ENCODE results near the gene ABCC11.

The ABCC11 gene

GRCh38 chr16:48165961-48166578, 81.3 kb downstream of the ABCC11 start:
- Histone ChIP-seq H3K27me3 (ENCODE audit: control insufficient read depth in 1 of 2, insufficient read depth in 2 of 2, low read length in 2 of 2) (no peaks in the 10 kb centered on the region), H3K4me1 (ENCODE audit: control insufficient read depth in 1 of 2, insufficient read depth in 2 of 2, low read length in 2 of 2) (no peaks in the 10 kb centered on the region), H3K27ac (ENCODE audit: low read depth, low read length) (no peak overlapping the region), H3K4me3 (ENCODE audit: low read depth in 1 of 2, low read length in 2 of 2) (no peak overlapping the region), H3K36me3 (ENCODE audit: control insufficient read depth in 1 of 2, insufficient read depth in 2 of 2, low read length in 2 of 2) (no peaks in the 10 kb centered on the region), H3K9me3 (ENCODE audit: control insufficient read depth in 1 of 2, low read length in 2 of 2) (no peaks in the 10 kb centered on the region), H3K9ac (ENCODE audit: low read depth in 1 of 2, low read length in 2 of 2) (no peak overlapping the region)

- Histone ChIP-seq H3K27ac (ENCODE audit: low read depth, low read length) (no peak overlapping the region), H3K36me3 (ENCODE audit: control insufficient read depth in 1 of 2, insufficient read depth in 2 of 2, low read length in 2 of 2) (no peaks in the 10 kb centered on the region), H3K4me1 (ENCODE audit: control insufficient read depth in 1 of 2, insufficient read depth in 2 of 2, low read length in 2 of 2) (no peaks in the 10 kb centered on the region), H3K9ac (ENCODE audit: low read depth in 1 of 2, low read length in 2 of 2) (no peak overlapping the region), H3K9me3 (ENCODE audit: control insufficient read depth in 1 of 2, low read length in 2 of 2) (no peaks in the 10 kb centered on the region), H3K4me3 (ENCODE audit: low read depth in 1 of 2, low read length in 2 of 2) (no peak overlapping the region), H3K27me3 (ENCODE audit: control insufficient read depth in 1 of 2, insufficient read depth in 2 of 2, low read length in 2 of 2) (no peaks in the 10 kb centered on the region)
Measured at GRCh38 chr16:48164907-48165715, 82.2 kb downstream of the ABCC11 start.

GRCh38 chr16:48162839-48163410, 84.4 kb downstream of the ABCC11 start:
- no peaks in the 10 kb centered on the region for H3K9me3 ChIP-seq (ENCODE audit: control insufficient read depth in 1 of 2, low read length in 2 of 2)

GRCh38 chr16:48161906-48162305, 85.4 kb downstream of the ABCC11 start:
- Histone ChIP-seq H3K9ac (ENCODE audit: low read depth in 1 of 2, low read length in 2 of 2) (no peak overlapping the region), H3K4me3 (ENCODE audit: low read depth in 1 of 2, low read length in 2 of 2) (no peak overlapping the region), H3K27ac (ENCODE audit: low read depth, low read length) (no peak overlapping the region), H3K27me3 (ENCODE audit: control insufficient read depth in 1 of 2, insufficient read depth in 2 of 2, low read length in 2 of 2) (no peaks in the 10 kb centered on the region), H3K36me3 (ENCODE audit: control insufficient read depth in 1 of 2, insufficient read depth in 2 of 2, low read length in 2 of 2) (no peaks in the 10 kb centered on the region), H3K9me3 (ENCODE audit: control insufficient read depth in 1 of 2, low read length in 2 of 2) (no peaks in the 10 kb centered on the region), H3K4me1 (ENCODE audit: control insufficient read depth in 1 of 2, insufficient read depth in 2 of 2, low read length in 2 of 2) (no peaks in the 10 kb centered on the region)

More at GRCh38 chr16:48162839-48163410, 84.4 kb downstream of the ABCC11 start:
- H3K9ac ChIP-seq (ENCODE audit: low read depth in 1 of 2, low read length in 2 of 2), result no peak overlapping the region
- H3K4me1 ChIP-seq (ENCODE audit: control insufficient read depth in 1 of 2, insufficient read depth in 2 of 2, low read length in 2 of 2), result no peaks in the 10 kb centered on the region
- no peaks in the 10 kb centered on the region for H3K36me3 ChIP-seq (ENCODE audit: control insufficient read depth in 1 of 2, insufficient read depth in 2 of 2, low read length in 2 of 2)
- H3K4me3 ChIP-seq (ENCODE audit: low read depth in 1 of 2, low read length in 2 of 2), result no peak overlapping the region
- H3K27me3 ChIP-seq (ENCODE audit: control insufficient read depth in 1 of 2, insufficient read depth in 2 of 2, low read length in 2 of 2), result no peaks in the 10 kb centered on the region
- no peak overlapping the region for H3K27ac ChIP-seq (ENCODE audit: low read depth, low read length)

GRCh38 chr16:48160575-48160974, 86.8 kb downstream of the ABCC11 start:
- H3K4me3 ChIP-seq (ENCODE audit: low read depth in 1 of 2, low read length in 2 of 2), result no peak overlapping the region
- H3K9me3 ChIP-seq (ENCODE audit: control insufficient read depth in 1 of 2, low read length in 2 of 2), result no peaks in the 10 kb centered on the region
- no peak overlapping the region for H3K27ac ChIP-seq (ENCODE audit: low read depth, low read length)
- H3K36me3 ChIP-seq (ENCODE audit: control insufficient read depth in 1 of 2, insufficient read depth in 2 of 2, low read length in 2 of 2), result no peaks in the 10 kb centered on the region
- H3K9ac ChIP-seq (ENCODE audit: low read depth in 1 of 2, low read length in 2 of 2), result no peak overlapping the region
- no peaks in the 10 kb centered on the region for H3K27me3 ChIP-seq (ENCODE audit: control insufficient read depth in 1 of 2, insufficient read depth in 2 of 2, low read length in 2 of 2)
- H3K4me1 ChIP-seq (ENCODE audit: control insufficient read depth in 1 of 2, insufficient read depth in 2 of 2, low read length in 2 of 2), result no peaks in the 10 kb centered on the region

- H3K27me3 ChIP-seq (ENCODE audit: control insufficient read depth in 1 of 2, insufficient read depth in 2 of 2, low read length in 2 of 2), result no peaks in the 10 kb centered on the region
- no peaks in the 10 kb centered on the region for H3K9me3 ChIP-seq (ENCODE audit: control insufficient read depth in 1 of 2, low read length in 2 of 2)
- H3K4me3 ChIP-seq (ENCODE audit: low read depth in 1 of 2, low read length in 2 of 2), result no peak overlapping the region
- H3K36me3 ChIP-seq (ENCODE audit: control insufficient read depth in 1 of 2, insufficient read depth in 2 of 2, low read length in 2 of 2), result no peaks in the 10 kb centered on the region
- H3K27ac ChIP-seq (ENCODE audit: low read depth, low read length), result no peak overlapping the region
- no peaks in the 10 kb centered on the region for H3K4me1 ChIP-seq (ENCODE audit: control insufficient read depth in 1 of 2, insufficient read depth in 2 of 2, low read length in 2 of 2)
- no peak overlapping the region for H3K9ac ChIP-seq (ENCODE audit: low read depth in 1 of 2, low read length in 2 of 2)
Measured at GRCh38 chr16:48158296-48158695, 89.0 kb downstream of the ABCC11 start.

- H3K9ac ChIP-seq (ENCODE audit: low read depth in 1 of 2, low read length in 2 of 2), result no peak overlapping the region
- no peaks in the 10 kb centered on the region for H3K36me3 ChIP-seq (ENCODE audit: control insufficient read depth in 1 of 2, insufficient read depth in 2 of 2, low read length in 2 of 2)
- H3K27me3 ChIP-seq (ENCODE audit: control insufficient read depth in 1 of 2, insufficient read depth in 2 of 2, low read length in 2 of 2), result no peaks in the 10 kb centered on the region
- H3K4me1 ChIP-seq (ENCODE audit: control insufficient read depth in 1 of 2, insufficient read depth in 2 of 2, low read length in 2 of 2), result no peaks in the 10 kb centered on the region
- no peak overlapping the region for H3K27ac ChIP-seq (ENCODE audit: low read depth, low read length)
- H3K4me3 ChIP-seq (ENCODE audit: low read depth in 1 of 2, low read length in 2 of 2), result no peak overlapping the region
- no peaks in the 10 kb centered on the region for H3K9me3 ChIP-seq (ENCODE audit: control insufficient read depth in 1 of 2, low read length in 2 of 2)
Measured at GRCh38 chr16:48157794-48158193, 89.5 kb downstream of the ABCC11 start.

- H3K27ac ChIP-seq (ENCODE audit: low read depth, low read length), result no peak overlapping the region
- no peaks in the 10 kb centered on the region for H3K36me3 ChIP-seq (ENCODE audit: control insufficient read depth in 1 of 2, insufficient read depth in 2 of 2, low read length in 2 of 2)
- no peaks in the 10 kb centered on the region for H3K4me1 ChIP-seq (ENCODE audit: control insufficient read depth in 1 of 2, insufficient read depth in 2 of 2, low read length in 2 of 2)
- H3K4me3 ChIP-seq (ENCODE audit: low read depth in 1 of 2, low read length in 2 of 2), result no peak overlapping the region
- H3K9me3 ChIP-seq (ENCODE audit: control insufficient read depth in 1 of 2, low read length in 2 of 2), result no peaks in the 10 kb centered on the region
- H3K27me3 ChIP-seq (ENCODE audit: control insufficient read depth in 1 of 2, insufficient read depth in 2 of 2, low read length in 2 of 2), result no peaks in the 10 kb centered on the region
- no peak overlapping the region for H3K9ac ChIP-seq (ENCODE audit: low read depth in 1 of 2, low read length in 2 of 2)
Measured at GRCh38 chr16:48157302-48157701, 90.0 kb downstream of the ABCC11 start.

- Histone ChIP-seq H3K9me3 (ENCODE audit: control insufficient read depth in 1 of 2, low read length in 2 of 2) (no peaks in the 10 kb centered on the region), H3K4me3 (ENCODE audit: low read depth in 1 of 2, low read length in 2 of 2) (no peak overlapping the region), H3K27ac (ENCODE audit: low read depth, low read length) (no peak overlapping the region), H3K9ac (ENCODE audit: low read depth in 1 of 2, low read length in 2 of 2) (no peak overlapping the region), H3K36me3 (ENCODE audit: control insufficient read depth in 1 of 2, insufficient read depth in 2 of 2, low read length in 2 of 2) (no peaks in the 10 kb centered on the region), H3K4me1 (ENCODE audit: control insufficient read depth in 1 of 2, insufficient read depth in 2 of 2, low read length in 2 of 2) (no peaks in the 10 kb centered on the region), H3K27me3 (ENCODE audit: control insufficient read depth in 1 of 2, insufficient read depth in 2 of 2, low read length in 2 of 2) (no peaks in the 10 kb centered on the region)
Measured at GRCh38 chr16:48156790-48157209, 90.5 kb downstream of the ABCC11 start.
